ENCODE results near the gene GRIK4.

GRIK4 gene

GRCh38 chr11:120525261-120526171 is 14.0 kb downstream of the GRIK4 start:
- no peak for DNase-seq

GRCh38 chr11:120526241-120526640 is 14.7 kb downstream of the GRIK4 start:
- no peak for DNase-seq

- no peak for DNase-seq
These were observed 15.7 kb downstream of the GRIK4 start for GRCh38 chr11:120527111-120527761.

GRCh38 chr11:120528749-120529148 is 17.2 kb downstream of the GRIK4 start:
- no peak for DNase-seq

- DNase-seq: no peak
These were observed 17.7 kb downstream of the GRIK4 start for GRCh38 chr11:120529214-120529613.

GRCh38 chr11:120529911-120530310 is 18.4 kb downstream of the GRIK4 start:
- no peak for DNase-seq

- no peak for DNase-seq
These were observed 20.7 kb downstream of the GRIK4 start for GRCh38 chr11:120532082-120532831.

GRCh38 chr11:120532832-120533196 is 21.3 kb downstream of the GRIK4 start:
- DNase-seq: no peak

GRCh38 chr11:120536091-120536796 is 24.7 kb downstream of the GRIK4 start:
- DNase-seq: no peak

- no peak for DNase-seq
These were observed 25.2 kb downstream of the GRIK4 start for GRCh38 chr11:120536797-120537169.

- DNase-seq: no peak
These were observed 26.4 kb downstream of the GRIK4 start for GRCh38 chr11:120537996-120538395.

- no peak for DNase-seq
These were observed 27.2 kb downstream of the GRIK4 start for GRCh38 chr11:120538707-120539106.

- DNase-seq: no peak
These were observed 28.3 kb downstream of the GRIK4 start for GRCh38 chr11:120539667-120540369.

GRCh38 chr11:120540744-120541465 is 29.4 kb downstream of the GRIK4 start:
- no peak for DNase-seq

GRCh38 chr11:120543521-120544215 is 32.1 kb downstream of the GRIK4 start:
- DNase-seq: no peak

GRCh38 chr11:120545813-120546212 is 34.3 kb downstream of the GRIK4 start:
- DNase-seq: no peak

- DNase-seq: no peak
These were observed 35.0 kb downstream of the GRIK4 start for GRCh38 chr11:120546312-120547205.

- no peak for DNase-seq
These were observed 35.8 kb downstream of the GRIK4 start for GRCh38 chr11:120547316-120547715.

- no peak for DNase-seq
These were observed 36.5 kb downstream of the GRIK4 start for GRCh38 chr11:120547811-120548681.

Measured in T-helper 2 cell (primary cell).